ENCODE measurements around the gene ZNF540.
"Not testable (repeated sequence)": the region's sequence is repeated elsewhere in the genome, so short reads cannot be mapped to it uniquely, and the experiment has no call there.

Gene ZNF540

DNA sequence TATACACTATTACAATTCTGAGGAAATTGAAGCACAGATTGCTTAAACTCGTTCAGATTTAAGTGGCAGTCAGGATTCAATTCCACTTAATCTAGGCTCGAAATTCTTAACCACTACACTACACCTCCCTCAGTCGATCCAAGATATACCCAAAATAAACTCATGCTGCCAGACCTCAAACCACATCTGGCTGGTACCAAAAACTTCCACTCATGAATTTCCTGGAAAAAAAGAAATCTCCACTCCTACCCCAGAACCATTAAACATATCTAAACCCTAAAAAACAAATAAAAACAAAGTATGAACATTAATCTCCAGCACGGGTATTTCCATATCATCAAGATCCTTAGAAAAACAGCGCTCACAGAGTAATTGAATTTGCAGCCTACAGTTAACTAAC, 59.4 kb downstream of the ZNF540 start:
- H3K27ac ChIP-seq: peak overlapping the region; percentile 95

DNA sequence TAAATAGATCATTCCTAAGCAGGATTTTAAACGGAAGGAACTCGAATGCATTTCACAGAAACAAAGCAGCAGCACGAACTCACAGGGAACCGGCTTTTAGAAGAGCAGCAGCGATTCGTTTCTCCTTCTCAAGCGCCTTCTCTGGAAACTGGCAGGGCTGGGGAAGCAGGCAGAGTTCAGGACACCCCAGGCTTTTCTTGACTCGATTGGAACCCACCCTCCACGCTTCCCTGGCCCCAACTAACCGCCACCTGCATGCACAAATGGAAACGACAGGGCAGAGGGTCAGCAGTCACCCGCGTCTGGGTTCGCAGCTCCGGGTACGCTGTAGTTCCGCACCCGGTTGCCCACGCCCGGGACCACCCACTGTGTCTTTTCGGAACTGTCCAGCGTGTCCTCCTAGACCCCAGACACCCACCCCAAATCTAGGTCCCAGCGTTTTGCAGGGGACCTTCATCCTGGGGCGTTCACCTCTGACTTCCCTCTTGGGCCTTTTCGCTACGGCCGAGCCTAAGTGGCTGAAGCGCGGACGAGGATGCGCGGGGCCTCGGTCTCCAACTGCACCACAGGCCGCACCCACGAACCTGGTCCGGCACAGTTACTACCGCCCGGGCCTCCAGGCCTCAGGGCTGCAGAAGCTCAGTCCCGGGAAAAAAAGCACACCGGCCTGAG, 60.1 kb downstream of the ZNF540 start:
- peaks cover 8% of the 10 kb centered on the region for H3K36me3 ChIP-seq
- peak overlapping the region; percentile 95 for H3K27ac ChIP-seq
- no peaks in the 10 kb centered on the region for H3K9me3 ChIP-seq (ENCODE audit: severe bottlenecking)
- peak overlapping the region; percentile 86 for H3K4me3 ChIP-seq (ENCODE audit: low read depth, low read length)
- TF ChIP-seq, protein P1, sequence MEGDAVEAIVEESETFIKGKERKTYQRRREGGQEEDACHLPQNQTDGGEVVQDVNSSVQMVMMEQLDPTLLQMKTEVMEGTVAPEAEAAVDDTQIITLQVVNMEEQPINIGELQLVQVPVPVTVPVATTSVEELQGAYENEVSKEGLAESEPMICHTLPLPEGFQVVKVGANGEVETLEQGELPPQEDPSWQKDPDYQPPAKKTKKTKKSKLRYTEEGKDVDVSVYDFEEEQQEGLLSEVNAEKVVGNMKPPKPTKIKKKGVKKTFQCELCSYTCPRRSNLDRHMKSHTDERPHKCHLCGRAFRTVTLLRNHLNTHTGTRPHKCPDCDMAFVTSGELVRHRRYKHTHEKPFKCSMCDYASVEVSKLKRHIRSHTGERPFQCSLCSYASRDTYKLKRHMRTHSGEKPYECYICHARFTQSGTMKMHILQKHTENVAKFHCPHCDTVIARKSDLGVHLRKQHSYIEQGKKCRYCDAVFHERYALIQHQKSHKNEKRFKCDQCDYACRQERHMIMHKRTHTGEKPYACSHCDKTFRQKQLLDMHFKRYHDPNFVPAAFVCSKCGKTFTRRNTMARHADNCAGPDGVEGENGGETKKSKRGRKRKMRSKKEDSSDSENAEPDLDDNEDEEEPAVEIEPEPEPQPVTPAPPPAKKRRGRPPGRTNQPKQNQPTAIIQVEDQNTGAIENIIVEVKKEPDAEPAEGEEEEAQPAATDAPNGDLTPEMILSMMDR (IDR thresholded peaks at IDR 0.05; ENCODE audit: low read depth, low read length): no peak
- DNase-seq: peak; percentile 30
- no peaks in the 10 kb centered on the region for H3K27me3 ChIP-seq (ENCODE audit: insufficient read depth, low read depth, severe bottlenecking)

More for the DNA sequence above, 59.4 kb downstream of the ZNF540 start:
- H3K9me3 ChIP-seq (ENCODE audit: severe bottlenecking): no peaks in the 10 kb centered on the region
- peak overlapping the region; percentile 86 for H3K4me3 ChIP-seq (ENCODE audit: low read depth, low read length)
- H3K36me3 ChIP-seq: peaks cover 8% of the 10 kb centered on the region
- TF ChIP-seq, protein P1 (IDR thresholded peaks at IDR 0.05; ENCODE audit: low read depth, low read length): no peak
- DNase-seq: no peak
- H3K27me3 ChIP-seq (ENCODE audit: insufficient read depth, low read depth, severe bottlenecking): no peaks in the 10 kb centered on the region

DNA sequence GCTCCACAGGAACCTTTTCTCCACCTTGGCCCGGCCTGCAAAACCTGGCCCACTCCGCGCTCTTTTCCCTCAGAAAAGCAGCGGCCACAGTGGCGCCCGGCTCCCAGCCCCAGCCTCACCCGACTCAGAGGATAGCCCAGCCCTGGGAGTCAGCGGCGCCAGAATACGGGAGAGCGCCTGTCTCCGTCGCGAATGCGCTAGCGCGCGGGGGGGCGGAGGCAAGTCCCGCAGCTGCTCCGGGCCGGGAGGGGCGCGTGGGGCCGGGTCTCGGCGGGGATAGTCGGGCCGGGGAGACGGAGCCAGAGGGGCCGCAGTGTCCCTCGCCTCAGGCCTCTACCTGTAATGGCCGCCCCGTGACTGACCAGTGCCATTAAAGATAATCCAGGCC, 60.6 kb downstream of the ZNF540 start, which contains the start of gene ZFP30:
ZFP30 (minus strand) TSS at position 165 of the 388 bp plus-strand sequence. CDS start 7,643 bp downstream, outside the sequence.
- TF ChIP-seq, protein P1 (IDR thresholded peaks at IDR 0.05; ENCODE audit: low read depth, low read length): no peak
- Histone ChIP-seq H3K27me3 (ENCODE audit: insufficient read depth, low read depth, severe bottlenecking) (no peaks in the 10 kb centered on the region), H3K9me3 (ENCODE audit: severe bottlenecking) (no peaks in the 10 kb centered on the region), H3K27ac (peak within 1 kb of the TSS; percentile 95), H3K36me3 (peaks cover 8% of the 10 kb centered on the region), H3K4me3 (ENCODE audit: low read depth, low read length) (peak within 1 kb of the TSS; percentile 86)
- DNase-seq: peak; percentile 94

DNA sequence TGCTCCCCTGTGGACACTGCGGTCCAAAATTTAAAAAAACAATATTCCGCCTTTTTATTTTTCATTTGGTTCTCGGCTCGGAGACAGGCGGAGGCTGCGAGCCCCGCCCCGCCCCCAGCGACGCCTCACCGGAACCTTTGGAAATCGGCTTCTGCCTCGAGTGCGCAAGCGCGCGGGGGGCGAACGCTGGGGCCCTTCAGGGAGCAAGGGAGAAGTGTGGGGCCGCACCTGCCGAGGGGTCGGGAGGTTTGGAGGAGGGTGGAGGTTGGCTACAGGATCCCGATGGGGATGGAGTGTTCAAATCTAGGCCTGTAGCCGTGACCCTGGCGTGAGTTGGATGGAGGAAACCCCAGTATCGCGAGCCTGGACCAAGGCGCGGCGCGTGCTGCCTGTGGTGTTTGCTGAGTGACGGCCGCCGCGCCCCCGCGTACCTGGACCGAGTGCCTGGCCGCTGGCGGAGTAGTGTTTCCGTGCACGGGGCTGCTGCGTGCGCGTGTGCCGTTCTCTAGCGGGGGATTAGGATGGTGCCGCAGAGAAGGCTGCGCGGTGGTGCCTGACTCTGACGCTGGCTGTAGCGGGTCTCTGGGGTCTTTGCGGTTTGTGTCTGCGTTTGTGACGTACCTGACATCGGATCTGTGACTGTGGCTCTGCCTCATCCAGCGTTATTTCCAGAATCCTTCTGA, 61.2 kb downstream of the ZNF540 start:
- TF ChIP-seq, protein P1 (IDR thresholded peaks at IDR 0.05; ENCODE audit: low read depth, low read length): no peak; the same call in 1 of the 2 replicates
- Histone ChIP-seq H3K36me3 (peaks cover 6% of the 10 kb centered on the region), H3K27ac (peak overlapping the region; percentile 95), H3K9me3 (ENCODE audit: severe bottlenecking) (no peaks in the 10 kb centered on the region), H3K27me3 (ENCODE audit: insufficient read depth, low read depth, severe bottlenecking) (no peaks in the 10 kb centered on the region), H3K4me3 (ENCODE audit: low read depth, low read length) (peak overlapping the region; percentile 86)
- DNase-seq: peak; percentile 95

DNA sequence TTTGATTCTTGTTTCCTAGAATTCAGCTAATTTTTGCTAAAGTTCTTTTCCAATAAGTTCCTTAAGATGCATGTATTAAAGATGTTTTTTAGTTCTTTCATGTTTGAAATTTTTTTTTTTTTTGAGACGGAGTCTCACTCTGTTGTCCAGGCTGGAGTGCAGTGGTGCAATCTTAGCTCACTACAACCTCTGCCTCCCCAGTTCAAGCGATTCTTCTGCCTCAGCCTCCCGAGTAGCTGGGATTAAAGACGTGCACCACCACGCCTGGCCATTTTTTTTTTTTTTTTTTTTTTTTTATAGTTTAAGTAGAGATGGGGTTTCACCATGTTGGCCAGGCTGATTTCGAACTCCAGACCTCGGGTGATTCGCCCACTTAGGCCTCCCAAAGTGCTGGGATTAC, 62.5 kb downstream of the ZNF540 start:
- H3K4me3 ChIP-seq (ENCODE audit: low read depth, low read length); H3K27me3 ChIP-seq (ENCODE audit: insufficient read depth, low read depth, severe bottlenecking): not testable (repeated sequence)

More for the DNA sequence above, 62.5 kb downstream of the ZNF540 start:
- H3K9me3 ChIP-seq (ENCODE audit: severe bottlenecking); DNase-seq; H3K36me3 ChIP-seq; H3K27ac ChIP-seq: not testable (repeated sequence)
